Thyroid gland (tissue), 4 donors: ENCODE data around the gene PKD1.

Experiments used
- CTCF ChIP-seq, 6 experiments: fragments of 200-600 bp in 3 of 6; fragments of 450-650 bp in 3 of 6; sonication (generic) in 3 of 6; IDR thresholded peaks; one replicate each; pipeline ENCODE4 v1.5.1; 2016 to 2019; ENCODE audit warnings: antibody characterized with exemption in 6 of 6, mild to moderate bottlenecking in 2 of 6, inconsistent platforms in 1 of 6, moderate library complexity in 1 of 6
- POLR2A ChIP-seq, 2 donors: fragments of 450-650 bp; IDR thresholded peaks; one replicate each; pipeline ENCODE4 v1.6.1; 2017; ENCODE audit warnings: antibody characterized with exemption in 2 of 2, mild to moderate bottlenecking in 2 of 2, moderate library complexity in 1 of 2

DNA sequence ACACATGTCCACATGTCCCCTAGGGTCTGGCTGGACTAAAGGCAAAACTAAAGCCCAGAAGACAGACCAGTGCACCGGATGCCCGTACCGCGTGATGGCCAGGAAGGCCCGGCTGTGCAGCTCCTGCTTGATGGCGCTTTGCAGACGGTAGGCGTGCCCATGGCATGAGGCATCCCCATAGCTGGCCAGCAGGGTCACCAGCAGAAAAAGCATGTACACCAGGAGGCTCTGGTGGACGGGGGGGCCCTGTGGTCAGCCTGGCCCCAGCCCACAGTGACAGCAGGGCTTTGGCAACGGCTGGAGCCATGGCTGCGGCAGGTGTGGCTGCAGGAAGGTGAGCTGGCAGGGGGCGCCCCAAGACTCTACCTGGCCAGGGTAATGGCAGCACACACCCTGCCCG is 42.8 kb downstream of the PKD1 start:
- TF ChIP-seq CTCF (IDR thresholded peaks at IDR 0.05) (no peak), POLR2A (IDR thresholded peaks at IDR 0.05) (no peak)
